Testis (tissue), 2 donors: ENCODE data around the gene PI4KA.

Experiments
- POLR2A ChIP-seq: fragments of 450-650 bp; IDR thresholded peaks from one replicate; pipeline ENCODE4 v1.6.1; 2017; ENCODE audit warnings: antibody characterized with exemption, mild to moderate bottlenecking, moderate library complexity
- TF ChIP-seq, protein P1 (sequence below), 3 experiments: fragments of 450-650 bp in 2 of 3; fragments of 200-600 bp in 1 of 3; sonication (generic) in 1 of 3; IDR thresholded peaks; one replicate each; pipeline ENCODE4 v1.5.1; 2016 to 2019; ENCODE audit warnings: antibody characterized with exemption in 3 of 3, mild to moderate bottlenecking in 2 of 3, moderate library complexity in 1 of 3

DNA sequence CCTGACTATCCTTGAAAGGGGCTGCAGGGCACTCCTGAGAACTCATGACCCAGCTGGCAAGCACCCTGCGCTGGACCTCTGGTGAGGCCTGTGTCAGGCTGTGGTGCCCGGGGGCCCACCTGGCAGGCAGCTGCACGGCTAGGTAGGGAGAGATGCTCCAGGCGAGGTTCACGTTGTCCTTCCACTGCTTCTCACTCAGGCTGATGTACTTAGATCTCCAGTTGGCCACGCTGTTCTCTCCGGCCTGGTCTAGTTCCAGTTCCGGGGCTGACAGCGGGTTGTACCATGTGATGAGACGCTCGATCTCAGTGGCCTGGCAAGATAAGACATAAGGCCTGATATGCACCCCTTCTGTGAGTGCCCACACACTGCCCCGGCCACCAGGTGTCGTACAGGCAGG, 129.4 kb downstream of the PI4KA start:
- TF ChIP-seq, protein P1, sequence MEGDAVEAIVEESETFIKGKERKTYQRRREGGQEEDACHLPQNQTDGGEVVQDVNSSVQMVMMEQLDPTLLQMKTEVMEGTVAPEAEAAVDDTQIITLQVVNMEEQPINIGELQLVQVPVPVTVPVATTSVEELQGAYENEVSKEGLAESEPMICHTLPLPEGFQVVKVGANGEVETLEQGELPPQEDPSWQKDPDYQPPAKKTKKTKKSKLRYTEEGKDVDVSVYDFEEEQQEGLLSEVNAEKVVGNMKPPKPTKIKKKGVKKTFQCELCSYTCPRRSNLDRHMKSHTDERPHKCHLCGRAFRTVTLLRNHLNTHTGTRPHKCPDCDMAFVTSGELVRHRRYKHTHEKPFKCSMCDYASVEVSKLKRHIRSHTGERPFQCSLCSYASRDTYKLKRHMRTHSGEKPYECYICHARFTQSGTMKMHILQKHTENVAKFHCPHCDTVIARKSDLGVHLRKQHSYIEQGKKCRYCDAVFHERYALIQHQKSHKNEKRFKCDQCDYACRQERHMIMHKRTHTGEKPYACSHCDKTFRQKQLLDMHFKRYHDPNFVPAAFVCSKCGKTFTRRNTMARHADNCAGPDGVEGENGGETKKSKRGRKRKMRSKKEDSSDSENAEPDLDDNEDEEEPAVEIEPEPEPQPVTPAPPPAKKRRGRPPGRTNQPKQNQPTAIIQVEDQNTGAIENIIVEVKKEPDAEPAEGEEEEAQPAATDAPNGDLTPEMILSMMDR (IDR thresholded peaks at IDR 0.05), result no peak
- TF ChIP-seq POLR2A, result no peak
